NCI-H774 (cell line): ENCODE results near the gene DPM2.

Source experiments
- DNase-seq: peaks from one replicate; lab custom pipeline; 2025; lab: John Stamatoyannopoulos, UW

The DPM2 gene, protein sequence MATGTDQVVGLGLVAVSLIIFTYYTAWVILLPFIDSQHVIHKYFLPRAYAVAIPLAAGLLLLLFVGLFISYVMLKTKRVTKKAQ

DNA sequence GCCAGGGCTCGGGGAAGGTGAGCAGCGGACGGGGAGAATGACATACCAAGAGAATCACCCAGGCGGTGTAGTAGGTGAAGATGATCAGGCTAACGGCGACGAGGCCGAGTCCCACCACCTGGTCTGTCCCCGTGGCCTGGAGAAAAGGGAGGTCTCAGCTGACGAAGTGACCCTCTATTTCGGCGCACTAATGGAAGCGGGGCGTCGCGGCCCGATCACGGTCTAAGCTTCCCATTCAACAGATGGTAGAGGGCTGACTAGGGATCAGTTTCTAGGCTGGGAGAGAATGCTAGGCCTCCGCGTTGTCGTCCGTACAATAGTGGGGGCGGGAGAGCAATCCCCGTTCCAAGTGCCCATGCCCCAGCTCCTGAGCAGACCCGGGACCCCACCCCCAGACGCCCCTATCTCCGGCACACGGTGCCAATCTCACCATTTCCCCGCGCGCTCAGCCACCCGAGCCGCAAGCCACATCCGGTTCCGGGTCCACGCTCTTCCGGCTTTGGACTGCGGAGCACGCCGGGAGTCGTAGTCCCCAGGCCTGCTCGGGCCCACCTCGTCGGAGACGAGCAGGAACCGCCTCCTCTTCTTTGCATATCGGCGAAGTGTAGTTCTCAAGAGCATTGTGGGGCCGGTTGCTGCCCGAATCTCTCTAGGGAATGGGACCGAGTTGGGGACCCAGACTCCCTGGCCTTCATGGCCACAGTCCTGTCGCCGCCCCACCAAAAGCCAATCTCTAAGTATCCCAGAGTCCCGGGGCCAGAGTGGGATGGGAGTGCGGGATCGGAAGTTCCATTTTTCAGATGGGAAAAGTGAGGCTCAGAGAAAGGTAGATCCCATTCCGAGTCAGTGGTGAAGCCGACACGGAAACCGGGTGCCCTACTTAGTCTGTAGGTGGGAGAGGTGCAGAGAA lies at the start of gene DPM2:
DPM2 (minus strand) TSS at position 467 of the 910 bp plus-strand sequence; CDS start at position 433, 34 bp downstream.
- peak; percentile 86 for DNase-seq

DNA sequence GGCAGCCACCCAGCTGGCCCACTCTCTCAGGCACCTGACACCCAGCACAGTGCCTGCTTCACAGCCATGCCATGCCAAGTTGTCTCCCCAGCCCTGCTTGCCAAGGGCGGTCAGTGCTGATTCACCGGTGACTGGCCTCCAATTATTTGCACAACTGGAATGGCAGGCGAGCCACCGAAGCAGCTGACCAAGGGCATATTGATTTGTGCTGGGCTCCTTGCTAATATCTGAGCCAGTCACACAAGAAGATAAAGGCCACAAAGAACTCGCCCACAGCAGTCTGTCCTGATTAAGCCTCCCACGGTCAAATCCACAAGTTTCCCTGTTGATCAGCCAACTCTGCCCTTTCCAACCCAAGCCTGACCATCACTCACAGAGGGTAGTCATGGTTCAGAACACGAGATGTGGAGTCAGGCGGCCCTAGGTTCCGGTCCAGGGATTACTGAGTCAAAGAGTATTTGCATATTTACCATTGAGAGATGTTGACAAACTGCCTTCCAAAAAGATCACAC lies 49.5 kb upstream of the DPM2 start:
- no peak for DNase-seq

DNA sequence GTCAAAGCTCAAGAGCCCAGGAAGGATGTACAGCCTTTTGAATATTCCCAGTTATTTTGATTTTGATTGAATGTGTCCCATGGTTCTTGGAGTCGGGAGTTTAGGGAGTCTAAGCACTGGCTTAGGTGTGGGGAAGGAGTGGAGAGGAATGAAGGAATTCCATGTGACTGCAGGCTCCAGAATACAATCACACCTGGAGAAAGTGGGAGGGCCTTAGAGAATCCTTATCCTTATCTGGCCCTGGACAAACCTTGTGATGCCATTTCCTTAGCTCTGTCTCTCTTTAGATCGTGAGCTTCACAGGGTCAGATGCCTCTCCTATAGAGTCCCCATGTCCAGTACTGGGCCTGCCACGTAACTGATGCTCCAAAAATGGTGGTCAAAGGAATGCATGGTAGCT lies 47.4 kb upstream of the DPM2 start:
- no peak for DNase-seq

DNA sequence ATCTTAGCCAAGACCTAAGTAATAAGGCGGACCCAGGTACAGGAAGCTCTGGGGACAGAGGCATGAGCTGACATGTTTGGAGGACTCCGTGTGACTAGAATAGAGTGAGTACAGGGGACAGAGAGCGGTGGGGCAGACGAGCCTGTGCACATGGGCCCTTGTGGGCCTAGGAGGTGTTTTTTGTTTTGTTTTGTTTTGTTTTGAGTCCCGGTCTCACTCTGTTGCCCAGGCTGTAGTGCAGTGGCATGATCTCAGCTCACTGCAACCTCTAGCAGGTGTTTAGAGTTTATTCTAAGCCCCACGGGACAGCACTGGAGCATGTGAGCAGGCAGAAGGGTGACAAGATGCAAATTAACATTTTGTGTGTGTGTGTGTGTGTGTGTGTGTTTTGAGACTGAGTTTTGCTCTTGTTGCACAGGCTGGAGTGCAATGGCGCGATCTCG lies 46.2 kb upstream of the DPM2 start:
- no peak for DNase-seq

DNA sequence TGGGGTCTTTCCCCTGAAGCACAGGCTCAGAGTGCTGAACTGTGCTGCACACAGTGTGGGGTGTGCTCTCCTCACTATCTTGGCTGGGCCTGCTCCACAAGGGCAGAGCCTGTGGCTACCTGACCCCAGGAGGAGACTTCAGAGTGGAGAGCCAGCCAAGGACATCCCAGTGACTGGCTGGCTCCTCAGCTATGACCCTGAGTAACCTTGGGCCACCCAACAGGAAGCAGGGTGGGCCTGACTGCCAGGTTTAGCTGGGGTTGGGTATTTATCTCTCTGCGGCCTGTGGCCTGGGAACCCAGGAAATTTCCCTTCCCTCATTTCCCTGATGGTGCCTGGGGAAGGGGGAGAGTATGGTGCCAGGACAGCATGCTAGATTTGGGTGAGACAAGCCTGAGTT lies 45.3 kb upstream of the DPM2 start:
- no peak for DNase-seq

DNA sequence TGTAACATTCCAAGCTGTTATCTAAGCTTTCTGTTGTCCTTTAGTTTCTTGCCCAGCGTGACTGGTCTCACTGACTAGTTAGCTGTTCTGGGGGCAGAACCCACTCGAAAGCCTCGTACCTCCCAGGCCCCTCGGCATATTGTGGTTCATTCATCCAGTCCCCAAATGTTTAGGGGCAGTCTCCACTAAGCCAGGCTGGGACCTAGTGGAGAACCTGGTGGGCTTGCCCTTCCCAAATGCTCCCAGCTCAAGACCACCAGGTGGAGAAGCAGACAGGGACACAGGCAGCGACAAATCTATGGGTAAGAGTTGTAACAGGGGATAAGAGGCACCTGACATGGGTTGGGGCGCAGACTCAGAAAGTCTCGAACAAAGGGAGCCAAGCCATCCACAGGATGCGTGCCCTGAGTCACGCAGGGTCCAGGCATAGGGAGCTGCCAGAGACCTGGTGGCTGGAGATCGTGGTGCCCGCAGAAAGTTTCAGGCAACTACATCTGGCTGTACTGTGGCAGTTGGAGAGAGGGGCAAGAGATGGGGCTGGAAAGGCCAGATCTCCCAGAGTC lies 44.0 kb upstream of the DPM2 start:
- DNase-seq, result no peak

DNA sequence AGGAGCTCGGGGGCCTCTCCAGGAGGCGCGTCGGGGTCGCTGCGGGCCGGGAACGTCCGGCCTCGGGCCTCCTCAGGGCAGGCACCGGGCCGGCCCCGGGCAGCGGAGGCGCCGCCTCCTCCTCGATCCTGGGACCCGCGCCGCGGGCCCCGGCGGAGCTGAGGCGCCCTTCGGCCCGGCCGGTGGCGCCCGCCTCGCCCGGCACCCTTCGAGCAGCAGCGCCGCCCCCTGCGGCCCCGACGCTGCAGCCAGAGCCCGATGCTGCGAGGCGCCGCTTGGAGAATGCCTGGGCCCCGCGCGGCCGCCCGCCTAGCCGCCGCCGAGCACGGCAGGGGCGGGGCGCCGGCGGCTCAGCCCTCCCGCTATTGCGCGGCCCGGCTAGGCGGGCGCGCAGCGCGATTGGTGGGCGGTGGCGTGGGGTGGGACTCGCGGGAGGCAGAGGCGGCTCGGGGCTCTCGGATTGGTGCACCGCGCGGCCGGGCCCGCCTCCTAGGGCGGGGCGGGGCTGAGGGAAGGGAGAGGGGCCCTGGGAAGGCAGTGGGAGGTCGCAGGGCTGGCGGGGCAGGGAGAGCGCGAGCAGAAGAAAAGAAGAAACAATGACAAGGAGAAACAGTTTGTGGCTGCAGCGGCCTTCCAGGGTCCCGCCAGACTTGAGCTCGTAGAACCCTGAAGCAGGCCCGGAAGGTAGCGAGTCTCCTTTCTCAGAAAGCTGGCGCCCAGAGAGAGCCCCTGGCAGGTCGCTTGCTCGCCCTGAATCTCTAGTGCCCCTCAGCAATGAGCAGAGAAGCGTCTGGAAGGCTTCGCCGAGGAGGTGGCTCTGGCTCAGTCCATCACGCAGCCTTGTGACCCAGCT lies 43.3 kb upstream of the DPM2 start, which contains the start of gene EEIG1:
EEIG1 (minus strand) TSS at position 284 of the 853 bp plus-strand sequence. CDS start 852 bp downstream, outside the sequence.
- DNase-seq, result peak; percentile 98

DNA sequence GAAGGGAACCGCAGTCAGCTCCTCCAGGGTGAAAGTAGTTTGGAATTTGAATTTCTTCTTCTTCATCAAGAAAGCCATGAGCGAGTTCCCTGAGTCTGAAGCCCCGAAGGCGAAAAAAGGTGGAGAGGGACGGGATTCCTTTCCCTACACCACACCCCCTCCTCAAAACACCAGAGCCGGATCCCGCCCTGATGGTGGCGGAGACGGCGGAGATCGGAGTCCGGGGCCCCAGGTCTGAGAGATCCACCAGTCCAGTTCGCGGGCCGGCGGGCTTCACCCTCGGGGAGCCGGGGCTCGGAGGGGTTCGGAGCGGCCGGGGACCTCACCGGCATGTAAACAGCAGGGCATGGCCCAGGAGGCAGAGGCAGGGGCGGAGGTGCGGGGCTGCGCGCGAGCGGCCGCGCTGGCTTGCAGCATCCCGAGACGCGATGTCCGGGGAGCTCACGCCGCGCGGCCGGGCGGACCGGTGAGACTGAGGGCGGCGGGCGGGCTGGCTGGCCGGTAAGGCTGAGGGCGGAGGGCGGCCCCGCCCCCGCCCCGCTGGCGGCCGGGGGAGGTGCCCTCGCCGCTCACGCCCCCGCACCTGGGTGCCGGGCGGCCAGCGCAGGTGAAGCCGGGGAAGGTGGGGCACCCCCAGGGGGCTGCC lies 42.5 kb upstream of the DPM2 start:
- DNase-seq, result peak; percentile 75

DNA sequence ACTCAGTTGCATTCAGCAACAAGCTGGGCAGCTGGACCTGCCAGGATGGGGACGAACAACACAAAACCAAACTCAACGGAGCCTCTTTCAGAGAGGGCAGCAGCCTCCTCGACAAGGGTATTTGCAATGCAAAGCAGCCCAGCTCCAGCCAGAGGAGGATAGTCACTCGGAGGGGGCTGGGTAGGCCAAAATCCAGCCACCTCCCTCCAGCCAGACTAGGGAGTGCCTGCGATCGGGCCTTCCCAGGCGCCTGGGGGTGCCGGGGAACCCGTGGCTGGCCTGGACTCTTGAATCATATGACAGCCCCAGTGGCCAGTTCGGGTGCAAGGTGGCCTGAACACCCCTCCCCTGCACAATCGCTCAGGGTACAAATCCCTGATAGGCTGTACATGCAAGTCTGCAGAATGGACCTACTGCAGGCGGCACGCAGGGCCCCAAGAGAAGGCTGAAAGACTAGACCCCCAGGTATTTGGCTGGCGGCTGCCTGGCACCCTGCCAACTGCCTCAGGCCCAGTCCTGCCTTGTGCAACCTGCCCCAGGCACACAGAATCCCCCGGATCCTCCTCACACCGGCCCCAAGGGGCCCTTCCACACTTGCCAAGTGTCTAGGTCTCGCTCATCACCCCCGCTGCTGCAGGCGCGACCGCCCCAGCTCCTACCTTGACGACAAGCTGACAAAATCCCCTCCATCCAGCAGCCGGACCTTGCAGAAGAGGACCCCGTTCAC lies 41.8 kb upstream of the DPM2 start:
- DNase-seq, result no peak

DNA sequence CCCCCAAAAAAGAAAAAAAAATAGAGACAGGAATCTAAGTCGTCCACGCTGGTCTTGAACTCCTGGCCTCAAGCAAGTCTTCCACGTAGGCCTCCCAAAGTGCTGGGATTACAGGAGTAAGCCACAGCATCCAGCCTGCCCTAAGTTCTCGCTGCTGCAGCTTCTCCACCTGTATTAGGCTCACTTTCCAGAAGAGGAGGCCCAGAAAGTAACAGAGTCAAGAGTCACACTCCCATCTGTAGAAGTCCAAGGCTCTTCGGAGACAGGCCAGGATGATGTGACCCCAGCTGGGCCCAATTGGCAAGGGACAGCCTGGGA lies 41.3 kb upstream of the DPM2 start:
- DNase-seq, result no peak

DNA sequence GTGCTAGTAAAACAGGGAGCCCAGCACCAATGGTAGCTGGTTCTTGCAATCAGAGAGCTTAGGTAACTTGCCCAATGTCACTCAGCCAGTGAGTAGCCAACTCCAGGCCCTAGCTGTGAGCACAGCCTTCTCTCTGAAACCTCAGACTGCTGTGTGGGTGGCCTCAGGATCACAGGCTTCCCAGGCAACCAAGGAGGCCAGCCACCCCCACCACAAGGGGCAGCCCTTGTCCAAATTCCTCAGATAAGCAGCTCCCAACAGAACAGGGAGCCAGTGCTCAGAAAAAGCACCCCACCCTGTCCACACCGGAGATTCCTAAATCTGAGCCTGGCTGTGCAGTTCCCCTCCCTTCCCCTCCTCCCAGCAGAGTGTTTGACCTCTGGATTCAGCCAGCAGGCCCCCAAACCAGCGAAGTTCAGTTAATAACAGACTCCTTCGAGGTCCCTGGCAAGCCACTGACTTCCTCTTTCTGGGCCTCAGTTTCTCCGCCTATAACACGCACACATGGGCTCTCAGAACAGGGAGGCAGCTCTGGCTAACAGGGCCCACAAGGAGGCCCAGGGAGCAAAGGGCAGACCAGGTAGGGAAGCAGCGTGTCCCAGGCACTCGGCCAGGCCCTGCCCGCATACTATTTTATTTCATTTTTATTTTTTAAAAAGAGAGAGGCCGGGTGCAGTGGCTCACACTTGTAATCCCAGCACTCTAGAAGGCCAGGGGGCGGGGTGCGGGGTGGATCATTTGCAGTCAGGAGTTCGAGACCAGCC lies 40.4 kb upstream of the DPM2 start:
- DNase-seq, result no peak

DNA sequence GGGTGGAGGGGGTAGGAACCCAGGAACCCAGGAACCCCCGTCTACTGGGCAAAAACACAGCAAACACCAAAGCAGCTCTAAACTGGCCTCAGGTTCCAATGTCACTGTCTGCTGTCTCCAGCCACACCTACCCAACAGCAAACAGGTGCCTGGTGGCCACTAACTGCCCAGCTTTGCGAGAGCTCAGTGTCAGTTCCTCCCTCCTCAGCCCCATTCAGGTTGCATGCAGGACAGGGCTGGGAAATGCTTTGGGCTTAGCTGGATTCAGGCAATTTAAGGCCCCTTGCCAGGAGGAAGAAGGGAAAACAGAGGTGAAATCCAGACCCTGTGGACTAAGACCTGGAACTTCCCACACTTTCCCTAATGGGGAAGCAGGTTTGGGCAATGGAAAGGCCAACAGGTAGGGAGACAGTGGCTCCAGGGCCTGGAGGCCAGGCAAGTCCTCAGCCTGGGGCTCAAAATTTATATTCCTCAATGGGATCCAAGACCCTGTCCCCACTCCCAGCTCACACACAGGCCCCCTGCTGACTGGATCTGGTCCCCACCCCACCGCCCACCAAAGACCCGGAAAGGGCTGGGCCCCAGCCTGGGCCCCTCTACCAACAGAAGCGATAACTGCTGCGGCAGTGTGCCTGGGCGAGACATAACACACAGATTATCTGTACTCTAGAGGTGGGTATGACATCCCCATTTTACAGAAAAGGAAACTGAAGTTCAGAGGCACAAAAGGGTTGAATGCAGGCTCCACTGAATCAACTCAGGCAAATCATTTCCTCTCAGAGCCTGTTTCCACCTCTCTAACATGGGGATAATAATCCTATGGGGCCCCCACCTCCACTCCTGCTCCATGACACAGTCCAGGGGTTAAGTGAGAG lies 39.6 kb upstream of the DPM2 start:
- DNase-seq, result peak; percentile 26

DNA sequence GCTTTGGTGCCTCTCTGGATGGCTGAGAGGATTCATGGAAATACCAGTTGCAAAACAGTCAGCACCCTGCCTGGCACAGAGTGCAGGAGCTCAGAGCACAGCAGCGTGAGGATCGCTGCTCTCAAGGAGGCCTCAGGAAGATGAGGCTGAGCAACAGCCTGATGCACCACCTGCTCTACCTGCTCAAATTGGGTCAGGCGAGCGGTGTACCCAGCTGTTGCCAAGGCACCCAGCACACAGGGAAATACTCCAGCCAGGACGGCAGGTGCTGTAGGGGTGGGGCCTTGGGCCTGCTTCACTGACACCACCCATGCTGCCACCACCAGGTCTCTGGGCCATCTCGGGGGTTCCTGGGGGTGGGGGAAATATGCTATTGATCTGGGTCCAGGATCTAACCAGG lies 38.8 kb upstream of the DPM2 start:
- DNase-seq, result peak; percentile 93

DNA sequence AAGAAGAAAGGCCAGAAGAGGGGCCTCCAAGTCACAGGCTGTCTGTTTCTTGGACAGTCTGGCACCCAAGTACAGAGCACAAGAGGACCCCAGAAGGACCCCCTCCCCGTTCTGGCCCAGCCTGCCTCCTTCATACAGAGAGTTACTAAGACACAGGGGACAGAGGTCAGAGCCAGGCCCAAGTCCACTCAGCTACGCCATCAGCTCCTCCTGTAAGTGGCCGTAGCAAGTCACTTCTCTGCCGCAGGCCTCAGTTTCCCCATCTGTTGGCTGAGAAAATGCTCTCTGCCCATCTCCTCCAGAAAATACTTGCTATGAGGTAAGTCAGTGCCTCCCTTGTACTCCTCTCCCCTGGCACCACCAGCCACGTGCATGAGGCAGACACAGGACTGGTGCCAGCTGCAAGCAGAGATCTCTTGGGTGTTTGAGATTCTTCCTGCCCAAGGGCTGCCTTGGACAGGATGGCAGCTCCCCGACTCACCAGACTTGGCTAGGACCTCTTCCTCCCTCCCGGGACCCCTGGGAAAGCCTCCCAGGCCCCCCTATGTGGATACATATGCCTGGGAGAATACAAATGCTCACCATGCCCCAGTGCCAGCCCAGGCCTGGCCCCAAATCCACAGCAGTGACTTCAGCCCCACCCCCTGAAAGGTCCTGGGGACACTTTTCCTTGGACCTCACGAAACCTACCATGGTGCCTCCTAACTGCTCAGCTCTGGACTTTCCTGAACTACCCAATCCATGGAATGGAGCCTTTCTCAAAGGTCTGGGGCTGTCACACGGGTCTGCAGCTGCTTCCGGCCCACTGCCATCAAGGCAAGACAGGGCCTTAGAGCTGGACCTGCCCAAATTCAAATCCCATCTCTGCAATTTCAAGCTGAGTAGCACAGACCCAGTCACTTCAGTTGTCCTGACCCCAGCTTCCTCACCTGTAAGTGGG lies 38.0 kb upstream of the DPM2 start:
- DNase-seq, result no peak

DNA sequence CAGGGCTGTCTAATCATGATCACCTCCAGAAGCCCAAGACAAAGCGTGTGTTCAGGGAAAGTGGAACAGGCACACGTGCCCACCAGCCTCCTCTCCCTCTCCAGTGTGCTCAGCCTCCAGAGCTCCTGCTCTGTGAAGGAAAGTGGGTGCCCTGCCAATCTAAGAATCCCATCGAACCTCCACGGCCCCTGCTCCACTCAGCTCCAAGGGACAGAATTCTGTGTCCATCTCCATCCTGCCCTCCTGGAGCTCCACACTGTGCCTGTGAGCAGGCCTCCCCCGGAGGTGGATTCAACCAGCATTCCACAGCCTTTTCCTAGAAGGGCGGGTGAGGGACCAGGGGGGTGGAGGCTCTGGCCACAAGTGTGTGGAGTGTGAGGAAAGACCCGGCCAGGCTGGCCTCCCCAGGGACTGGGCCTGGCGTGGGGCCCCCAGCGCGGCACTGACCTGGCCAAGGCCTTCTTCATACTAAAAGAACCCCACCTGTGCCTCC lies 37.2 kb upstream of the DPM2 start:
- DNase-seq, result no peak

DNA sequence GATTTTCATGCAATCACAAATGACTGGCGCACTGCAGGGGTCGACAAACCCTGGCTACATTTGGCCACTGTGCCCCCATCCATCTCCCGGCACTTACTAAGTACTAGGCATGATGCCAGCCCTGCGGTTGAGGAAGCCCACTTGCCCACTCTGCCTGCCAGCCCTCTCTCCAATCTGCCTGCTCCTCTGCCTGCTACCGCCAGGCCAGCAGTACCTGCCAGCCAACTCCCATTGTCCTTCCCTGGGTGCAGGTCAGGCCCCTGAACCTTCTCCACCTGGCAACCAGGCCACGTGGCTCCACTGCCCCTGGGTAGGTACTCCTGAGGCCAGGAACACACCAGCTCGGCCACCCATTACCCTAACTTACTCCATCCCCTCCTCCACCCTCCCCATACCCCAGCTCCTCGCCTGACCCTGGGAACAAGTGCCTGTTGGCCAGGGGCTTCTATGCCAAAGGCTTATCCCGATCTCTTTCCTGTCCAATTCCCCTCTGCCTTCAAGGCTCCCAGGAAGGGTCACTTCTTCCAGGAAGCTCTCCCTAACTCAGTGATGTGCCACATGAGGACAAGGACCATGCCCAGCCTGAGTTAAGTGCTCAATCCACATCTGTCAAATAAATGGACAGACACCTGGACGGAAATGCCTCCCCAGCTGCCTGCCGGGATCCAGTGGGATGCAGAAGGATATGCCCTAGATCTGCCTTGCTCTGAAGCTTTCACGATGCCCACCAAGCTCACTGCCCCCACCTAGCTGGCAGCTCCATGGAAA lies 36.5 kb upstream of the DPM2 start:
- no peak for DNase-seq
